AG04450 (cell line): Measurements from ENCODE around the gene P2RY8. TPM values are rescaled to one million over a fixed set of nuclear protein-coding genes. Genes with fewer than 3 reads are reported as not detected.

ENCODE experiments used
- CTCF ChIA-PET: fragments of 300-600, 350-600 bp; formaldehyde crosslinking; extraction: SDS; loops from one replicate; lab custom pipeline; 2022; ENCODE audit warnings: antibody characterized with exemption, inconsistent platforms; lab: Charles Lee
- POLR2A ChIA-PET: fragments of 350-600 bp; formaldehyde crosslinking; extraction: SDS; loops from one replicate; lab custom pipeline; 2021; ENCODE audit warnings: antibody characterized with exemption, inconsistent platforms; lab: Yijun Ruan, JAX
- DNase-seq: peaks from one replicate; pipeline ENCODE4 v3.0.0-alpha.2; 2011; ENCODE audit warnings: low read depth, low spot score
- H3K27ac ChIP-seq: one replicate; pipeline ENCODE4 v1.5.1; 2012; ENCODE audit warnings: low read depth, low read length, control low read depth
- H3K27me3 ChIP-seq: one replicate; pipeline ENCODE4 v1.6.0; 2012; ENCODE audit warnings: low read length; ENCODE audit not compliant: control insufficient read depth, insufficient read depth
- H3K4me3 ChIP-seq: 2 replicates; pipeline ENCODE4 v1.5.1; 2011; ENCODE audit warnings: mild to moderate bottlenecking, low read depth, low read length, control low read depth
- H3K9me3 ChIP-seq: 2 replicates; pipeline ENCODE4 v1.5.1; 2012; ENCODE audit warnings: low read length; ENCODE audit not compliant: control insufficient read depth, insufficient read depth
- polyA plus RNA-seq: library from polyadenylated mRNA; depleted of rRNA; stranded (reverse); fragments of >200 nt; gene quantifications from 2 replicates; pipeline ENCODE4 v1.2.3, GENCODE V29; 2011
- TF ChIP-seq, protein P1 (sequence below): IDR thresholded peaks from 2 replicates; pipeline ENCODE4 v1.5.1; 2011; ENCODE audit warnings: low read depth, low read length, control low read depth, inconsistent platforms

Gene P2RY8
- polyA plus RNA-seq, 1 experiment, result not detected

DNA sequence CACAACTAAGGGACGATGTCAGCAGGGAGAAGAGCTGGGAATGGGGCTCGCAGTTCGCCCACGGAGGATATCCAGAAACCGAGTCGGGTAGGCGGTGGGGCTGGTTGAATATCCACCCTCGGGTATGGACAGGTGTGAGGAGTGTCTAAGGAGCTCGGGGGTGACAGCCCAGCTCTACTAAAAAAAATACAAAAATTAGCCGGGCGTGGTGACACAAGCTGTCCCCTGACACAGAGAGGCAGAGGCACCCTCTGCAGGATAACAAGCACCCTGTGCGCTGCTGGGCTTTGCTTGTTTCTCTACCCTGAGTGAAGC lies 72.1 kb downstream of the P2RY8 start:
- ChIA-PET POLR2A (no interaction called here), CTCF (no interaction called here)
- Histone ChIP-seq H3K4me3 (no peak overlapping the region), H3K27ac (no peak overlapping the region), H3K27me3 (peaks cover 10% of the 10 kb centered on the region), H3K9me3 (no peaks in the 10 kb centered on the region; the same call in 1 of the 2 replicates)
- no peak for DNase-seq
- TF ChIP-seq, protein P1, sequence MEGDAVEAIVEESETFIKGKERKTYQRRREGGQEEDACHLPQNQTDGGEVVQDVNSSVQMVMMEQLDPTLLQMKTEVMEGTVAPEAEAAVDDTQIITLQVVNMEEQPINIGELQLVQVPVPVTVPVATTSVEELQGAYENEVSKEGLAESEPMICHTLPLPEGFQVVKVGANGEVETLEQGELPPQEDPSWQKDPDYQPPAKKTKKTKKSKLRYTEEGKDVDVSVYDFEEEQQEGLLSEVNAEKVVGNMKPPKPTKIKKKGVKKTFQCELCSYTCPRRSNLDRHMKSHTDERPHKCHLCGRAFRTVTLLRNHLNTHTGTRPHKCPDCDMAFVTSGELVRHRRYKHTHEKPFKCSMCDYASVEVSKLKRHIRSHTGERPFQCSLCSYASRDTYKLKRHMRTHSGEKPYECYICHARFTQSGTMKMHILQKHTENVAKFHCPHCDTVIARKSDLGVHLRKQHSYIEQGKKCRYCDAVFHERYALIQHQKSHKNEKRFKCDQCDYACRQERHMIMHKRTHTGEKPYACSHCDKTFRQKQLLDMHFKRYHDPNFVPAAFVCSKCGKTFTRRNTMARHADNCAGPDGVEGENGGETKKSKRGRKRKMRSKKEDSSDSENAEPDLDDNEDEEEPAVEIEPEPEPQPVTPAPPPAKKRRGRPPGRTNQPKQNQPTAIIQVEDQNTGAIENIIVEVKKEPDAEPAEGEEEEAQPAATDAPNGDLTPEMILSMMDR, result no peak

DNA sequence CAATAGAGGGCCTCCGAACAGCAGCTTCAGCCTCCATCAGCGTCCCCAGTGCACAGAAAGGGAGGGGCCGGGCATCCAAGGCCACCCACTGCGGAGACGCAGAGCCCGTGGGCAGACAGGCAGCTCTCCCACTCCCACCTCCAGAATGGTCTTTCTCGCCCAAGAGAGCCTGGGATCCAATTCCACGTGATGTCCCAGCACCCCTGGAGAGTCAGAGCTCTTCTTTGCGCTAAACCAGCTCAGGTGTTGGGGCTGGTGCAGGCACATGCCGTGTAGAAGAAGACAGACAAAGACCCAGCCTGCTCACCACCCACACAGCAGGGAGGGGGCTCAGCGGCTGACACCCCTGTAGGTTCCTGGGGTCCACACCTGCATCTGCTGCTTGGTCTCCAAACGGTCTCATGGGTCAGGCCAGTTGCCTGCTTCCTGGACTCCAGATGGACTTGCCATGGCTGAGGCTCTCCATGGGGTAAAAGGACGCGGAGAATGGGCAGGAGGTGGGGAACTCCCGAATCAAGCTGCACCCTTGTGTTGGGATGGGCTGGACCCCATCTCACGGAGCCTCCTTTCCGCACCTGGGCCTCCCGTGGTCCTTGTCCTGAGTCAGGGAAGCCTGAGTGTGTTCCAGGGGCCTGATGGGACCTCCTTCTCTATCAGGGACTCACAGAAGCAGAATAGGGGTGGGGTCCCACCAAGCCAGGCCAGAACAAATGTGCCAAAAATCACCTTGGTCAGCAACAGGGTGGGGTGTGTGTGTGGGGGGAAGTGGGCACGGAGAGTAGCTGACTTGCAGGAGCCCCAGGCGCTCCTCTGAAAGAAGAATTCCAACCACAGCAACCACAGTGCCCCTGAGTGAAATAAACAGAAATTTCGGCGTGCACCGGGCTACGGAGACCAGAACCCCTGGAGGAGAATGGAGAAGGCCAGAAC lies 72.7 kb downstream of the P2RY8 start:
- no peak overlapping the region for H3K27ac ChIP-seq
- ChIA-PET POLR2A (no interaction called here), CTCF (no interaction called here)
- H3K4me3 ChIP-seq, result no peak overlapping the region
- TF ChIP-seq, protein P1, result no peak
- no peak for DNase-seq
- H3K27me3 ChIP-seq, result peaks cover 10% of the 10 kb centered on the region
- H3K9me3 ChIP-seq, result no peaks in the 10 kb centered on the region; the same call in 1 of the 2 replicates

DNA sequence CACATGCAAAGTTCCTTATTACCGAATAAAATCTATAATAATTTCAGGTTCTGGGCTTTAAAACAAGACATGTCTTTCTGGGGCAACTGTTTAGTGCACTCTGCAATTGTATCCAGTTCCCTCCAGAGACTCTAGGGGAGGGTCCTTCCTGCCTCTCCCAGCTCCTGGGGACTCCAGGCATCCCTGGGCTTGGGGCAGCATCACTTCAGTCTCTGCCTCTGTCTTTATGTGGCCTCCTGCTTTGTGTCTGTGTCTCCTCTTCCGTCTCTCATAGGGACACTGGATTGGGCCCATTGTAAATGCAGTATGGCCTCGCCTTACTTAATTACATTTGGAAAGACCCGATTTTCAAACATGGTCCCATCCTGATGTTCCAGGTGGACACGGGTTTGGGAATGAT lies 73.4 kb downstream of the P2RY8 start:
- no peak for DNase-seq
- H3K9me3 ChIP-seq, result no peaks in the 10 kb centered on the region; the same call in 1 of the 2 replicates
- H3K27me3 ChIP-seq, result peaks cover 10% of the 10 kb centered on the region
- TF ChIP-seq, protein P1, result no peak
- no peak overlapping the region for H3K27ac ChIP-seq
- no peak overlapping the region for H3K4me3 ChIP-seq
- POLR2A ChIA-PET, result no interaction called here
- CTCF ChIA-PET, result no interaction called here

DNA sequence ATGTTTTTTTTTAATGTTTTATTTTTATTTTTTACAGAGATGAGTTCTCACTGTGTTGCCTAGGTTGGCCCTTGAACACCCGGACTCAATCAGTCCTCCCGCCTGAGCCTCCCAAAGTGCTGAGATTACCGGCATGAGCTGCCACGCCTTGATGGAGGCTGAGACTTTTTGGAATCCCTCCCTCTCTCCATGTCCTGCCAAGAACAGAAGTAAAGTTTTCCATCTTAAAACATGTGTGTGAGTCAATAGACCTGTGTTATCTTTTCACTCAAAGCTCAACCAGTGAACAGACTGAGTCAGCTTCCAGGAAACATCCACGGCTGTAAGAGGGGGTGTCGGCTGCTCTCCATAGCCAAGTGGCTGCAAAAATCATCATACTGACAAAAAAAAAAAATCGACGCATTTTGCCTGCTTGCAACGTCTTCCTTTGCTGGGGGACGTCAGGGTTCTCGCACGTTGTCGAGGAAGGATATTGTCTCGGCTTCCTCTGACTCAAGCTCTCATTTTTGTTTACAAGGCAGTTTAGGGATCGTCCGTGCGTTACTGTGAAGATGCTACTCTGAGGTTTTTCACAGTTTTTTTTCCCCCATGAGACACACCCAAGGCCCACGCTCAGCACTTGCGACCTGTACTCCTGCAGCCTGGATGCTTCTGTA lies 74.3 kb downstream of the P2RY8 start:
- TF ChIP-seq, protein P1, result no peak
- DNase-seq, result no peak
- Histone ChIP-seq H3K27ac (no peak overlapping the region), H3K27me3 (peaks cover 10% of the 10 kb centered on the region), H3K9me3 (no peaks in the 10 kb centered on the region; the same call in 1 of the 2 replicates), H3K4me3 (no peak overlapping the region)
- CTCF ChIA-PET, result no interaction called here
- POLR2A ChIA-PET, result no interaction called here

DNA sequence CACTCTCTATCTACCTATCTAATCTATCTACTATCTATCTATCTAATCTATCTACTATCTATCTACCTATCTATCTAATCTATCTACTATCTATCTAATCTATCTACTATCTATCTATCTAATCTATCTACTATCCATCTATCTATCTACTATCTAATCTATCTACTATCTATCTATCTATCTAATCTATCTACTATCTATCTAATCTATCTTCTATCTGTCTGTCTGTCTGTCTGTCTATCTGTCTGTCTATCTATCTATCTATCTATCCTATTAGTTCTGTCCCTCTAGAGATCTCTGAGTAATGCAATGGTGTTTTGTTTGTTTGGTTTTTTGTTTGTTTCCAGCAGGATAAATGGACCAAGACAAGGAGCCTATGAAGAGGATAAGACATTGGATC lies 74.9 kb downstream of the P2RY8 start:
- Histone ChIP-seq H3K27me3 (peaks cover 10% of the 10 kb centered on the region), H3K27ac (no peak overlapping the region), H3K4me3 (no peak overlapping the region), H3K9me3 (no peaks in the 10 kb centered on the region; the same call in 1 of the 2 replicates)
- TF ChIP-seq, protein P1, result no peak
- POLR2A ChIA-PET, result no interaction called here
- DNase-seq, result no peak
- CTCF ChIA-PET, result no interaction called here
